ENCODE results near the gene SF3B4. TPM values are rescaled to one million over a fixed set of nuclear protein-coding genes. Genes with fewer than 3 reads are reported as not detected.

The SF3B4 gene
- total and polyA plus RNA-seq, 2 of the 8 experiments (the other 6 are each of a cell fraction or from before 2014, with no cell fraction given), result 81.1 to 122 TPM

DNA sequence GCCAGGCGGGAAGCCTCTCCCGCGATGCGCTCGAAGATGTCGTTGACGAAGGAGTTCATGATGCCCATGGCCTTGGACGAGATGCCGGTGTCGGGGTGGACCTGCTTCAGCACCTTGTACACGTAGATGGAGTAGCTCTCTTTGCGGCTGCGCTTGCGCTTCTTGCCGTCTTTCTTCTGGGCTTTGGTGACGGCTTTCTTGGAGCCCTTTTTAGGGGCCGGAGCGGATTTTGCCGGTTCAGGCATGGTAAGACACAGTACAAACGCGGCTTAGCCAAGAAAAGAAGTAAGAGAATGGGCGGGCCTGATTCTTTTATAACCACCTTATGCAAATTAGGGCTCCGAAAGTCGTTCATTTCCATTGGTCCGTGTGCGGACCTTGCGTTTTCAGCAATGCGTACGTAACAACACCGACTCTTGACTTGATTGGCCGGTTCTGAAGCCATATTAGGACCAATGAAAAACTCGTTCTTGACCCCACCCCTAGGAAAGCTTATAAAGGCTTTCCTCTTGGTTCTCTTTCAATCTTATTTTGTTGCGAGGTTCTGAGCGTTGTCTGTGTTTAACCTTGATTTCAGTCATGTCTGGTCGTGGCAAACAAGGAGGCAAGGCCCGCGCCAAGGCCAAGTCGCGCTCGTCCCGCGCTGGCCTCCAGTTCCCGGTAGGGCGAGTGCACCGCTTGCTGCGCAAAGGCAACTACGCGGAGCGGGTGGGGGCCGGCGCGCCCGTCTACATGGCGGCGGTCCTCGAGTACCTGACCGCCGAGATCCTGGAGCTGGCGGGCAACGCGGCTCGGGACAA lies 41.0 kb downstream of the SF3B4 start (continued):
- no peak for TF ChIP-seq RNF2 (IDR thresholded peaks at IDR 0.05; ENCODE audit: borderline replicate concordance, low read depth, low read length, missing control alignments, poor library complexity, severe bottlenecking)
- TF ChIP-seq BACH1 (IDR thresholded peaks at IDR 0.05; ENCODE audit: low read length), result no peak
- no peak for TF ChIP-seq KDM1A (IDR thresholded peaks at IDR 0.05; ENCODE audit: borderline replicate concordance, low read length)
- no peak; the same call in 1 of the 2 replicates for TF ChIP-seq SP4 (IDR thresholded peaks at IDR 0.05; ENCODE audit: low read length)
- TF ChIP-seq, protein P1, sequence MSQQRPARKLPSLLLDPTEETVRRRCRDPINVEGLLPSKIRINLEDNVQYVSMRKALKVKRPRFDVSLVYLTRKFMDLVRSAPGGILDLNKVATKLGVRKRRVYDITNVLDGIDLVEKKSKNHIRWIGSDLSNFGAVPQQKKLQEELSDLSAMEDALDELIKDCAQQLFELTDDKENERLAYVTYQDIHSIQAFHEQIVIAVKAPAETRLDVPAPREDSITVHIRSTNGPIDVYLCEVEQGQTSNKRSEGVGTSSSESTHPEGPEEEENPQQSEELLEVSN (IDR thresholded peaks at IDR 0.05), result no peak
- no peak for TF ChIP-seq RFX5 (IDR thresholded peaks at IDR 0.05; ENCODE audit: borderline replicate concordance, low read depth, low read length)
- no peak for TF ChIP-seq KDM5A (IDR thresholded peaks at IDR 0.05; ENCODE audit: low read length)
- no peak for TF ChIP-seq SAP30 (IDR thresholded peaks at IDR 0.05; ENCODE audit: insufficient read depth, insufficient replicate concordance, low read length)
- peak; percentile 17 for TF ChIP-seq KDM4A (IDR thresholded peaks at IDR 0.05; ENCODE audit: low read depth, low read length, severe bottlenecking)
- no peak for TF ChIP-seq NRF1 (IDR thresholded peaks at IDR 0.05; ENCODE audit: low read depth, low read length)
- TF ChIP-seq BCL11A (IDR thresholded peaks at IDR 0.05; ENCODE audit: low read depth in 2 of 2, low read length in 2 of 2), result no peak
- peak in 1 of 2 experiments; percentile 14; a peak in 1 of 3 replicates for TF ChIP-seq EP300 (IDR thresholded peaks at IDR 0.05; ENCODE audit: borderline replicate concordance in 1 of 2, low read depth in 2 of 2, low read length in 2 of 2)
- no peak for TF ChIP-seq JUN (IDR thresholded peaks at IDR 0.05; ENCODE audit: low read depth, low read length)
- TF ChIP-seq, protein P2, sequence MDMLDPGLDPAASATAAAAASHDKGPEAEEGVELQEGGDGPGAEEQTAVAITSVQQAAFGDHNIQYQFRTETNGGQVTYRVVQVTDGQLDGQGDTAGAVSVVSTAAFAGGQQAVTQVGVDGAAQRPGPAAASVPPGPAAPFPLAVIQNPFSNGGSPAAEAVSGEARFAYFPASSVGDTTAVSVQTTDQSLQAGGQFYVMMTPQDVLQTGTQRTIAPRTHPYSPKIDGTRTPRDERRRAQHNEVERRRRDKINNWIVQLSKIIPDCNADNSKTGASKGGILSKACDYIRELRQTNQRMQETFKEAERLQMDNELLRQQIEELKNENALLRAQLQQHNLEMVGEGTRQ (IDR thresholded peaks at IDR 0.05; ENCODE audit: low read length), result no peak
- TF ChIP-seq MAFK (IDR thresholded peaks at IDR 0.05; ENCODE audit: low read depth, low read length), result no peak
- peak; percentile 97 for TF ChIP-seq TBP (IDR thresholded peaks at IDR 0.05; ENCODE audit: low read depth, low read length)
- TF ChIP-seq JUND (IDR thresholded peaks at IDR 0.05; ENCODE audit: low read length), result no peak; the same call in 1 of the 2 replicates
- no peak for TF ChIP-seq SUZ12 (IDR thresholded peaks at IDR 0.05; ENCODE audit: low read length)
- no peak for TF ChIP-seq ZNF274 (IDR thresholded peaks at IDR 0.05; ENCODE audit: borderline replicate concordance, extremely low read depth, low read length)
- no peak for TF ChIP-seq BRCA1 (IDR thresholded peaks at IDR 0.05; ENCODE audit: low read depth, low read length)
- peak; percentile 71 for TF ChIP-seq CREB1 (IDR thresholded peaks at IDR 0.05)
- no peak for TF ChIP-seq GABPA (IDR thresholded peaks at IDR 0.05; ENCODE audit: borderline replicate concordance, insufficient read depth, low read length)

Measured in H1 (cell line).